HG03520 (cell line): ENCODE measurements around the gene HELB.

Source experiments
- ATAC-seq: cut with Tn5 transposase; IDR thresholded peaks from one replicate; pipeline ENCODE4 v1.9.1; 2021; ENCODE audit warnings: mild to moderate bottlenecking, moderate library complexity; ENCODE audit not compliant: unreplicated experiment

HELB gene

DNA sequence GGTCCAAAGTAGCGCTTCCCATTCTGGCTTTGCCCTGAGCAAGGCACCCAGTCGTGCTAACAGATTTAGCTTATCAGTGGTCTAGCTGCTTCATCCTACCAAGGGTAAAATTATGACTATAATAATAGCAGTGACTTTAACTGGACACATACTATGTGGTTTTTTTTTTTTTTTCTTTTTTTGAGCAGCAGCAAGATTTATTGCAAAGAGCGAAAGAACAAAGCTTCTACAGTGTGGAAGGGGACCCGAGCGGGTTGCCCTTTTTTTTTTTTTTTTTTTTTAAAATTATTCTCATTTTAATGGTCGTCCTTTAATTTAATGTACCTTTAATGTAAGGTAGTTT lies 505 bp downstream of the HELB start:
- no peak for ATAC-seq

DNA sequence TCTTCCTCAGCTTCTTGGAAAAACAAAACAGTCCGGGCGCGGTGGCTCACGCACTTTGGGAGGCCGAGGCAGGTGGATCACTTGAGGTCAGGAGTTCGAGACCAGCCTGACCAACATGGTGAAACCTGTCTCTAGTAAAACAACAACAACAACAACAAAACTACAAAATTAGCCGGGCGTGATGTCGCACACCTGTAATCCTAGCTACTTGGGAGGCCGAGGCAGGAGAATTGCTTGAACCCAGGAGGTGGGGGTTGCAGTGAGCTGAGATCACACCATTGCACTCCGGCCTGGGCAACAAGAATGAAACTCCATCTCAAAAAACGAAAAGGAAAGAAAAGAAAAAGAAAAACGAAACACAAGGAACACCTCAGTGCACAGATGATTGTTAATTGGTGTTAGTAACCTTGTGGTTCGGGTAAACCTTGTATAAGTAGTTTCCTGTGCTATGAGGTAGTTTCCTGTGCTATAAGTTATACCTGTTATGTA lies 1.1 kb downstream of the HELB start:
- peak; percentile 42 for ATAC-seq

DNA sequence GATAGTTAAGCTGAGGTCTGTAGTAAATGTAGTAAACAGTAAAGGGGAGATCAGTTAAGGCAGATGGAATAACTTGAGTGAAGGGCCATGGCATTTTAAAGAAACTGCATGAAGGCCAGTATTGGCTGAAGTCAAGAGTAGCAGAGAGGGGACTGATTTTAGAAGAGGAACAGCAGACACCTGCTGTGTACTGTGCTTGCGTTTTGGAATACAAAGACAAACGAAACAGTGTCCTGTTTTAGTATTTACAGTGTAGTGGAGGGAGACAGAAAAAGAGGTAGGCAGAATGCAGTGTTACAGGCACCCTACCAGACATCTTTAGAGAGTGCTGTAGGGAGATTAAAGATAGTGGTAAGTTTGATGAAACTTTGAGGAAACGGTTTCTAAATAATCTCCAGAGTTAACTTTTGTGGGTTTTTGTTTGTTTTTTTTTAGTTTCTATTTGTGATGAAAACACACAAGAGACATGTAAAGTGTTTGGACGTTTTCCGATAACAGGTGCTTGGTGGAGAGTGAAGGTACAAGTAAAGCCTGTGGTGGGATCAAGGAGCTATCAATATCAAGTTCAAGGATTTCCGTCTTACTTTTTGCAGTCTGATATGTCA lies 2.1 kb downstream of the HELB start:
- ATAC-seq, result no peak

DNA sequence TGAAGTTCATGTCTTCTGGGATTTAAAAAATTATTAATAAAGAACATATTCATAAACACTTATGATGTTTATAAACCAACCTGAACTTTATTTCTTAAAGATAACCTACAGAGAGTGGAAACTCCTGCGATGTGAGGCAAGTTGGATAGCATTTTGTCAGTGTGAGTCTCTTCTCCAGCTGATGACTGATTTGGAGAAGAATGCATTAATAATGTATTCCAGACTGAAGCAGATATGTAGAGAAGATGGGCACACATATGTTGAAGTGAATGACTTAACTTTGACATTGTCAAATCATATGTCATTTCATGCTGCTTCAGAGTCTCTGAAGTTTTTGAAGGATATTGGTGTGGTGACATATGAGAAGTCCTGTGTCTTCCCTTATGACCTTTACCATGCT lies 7.3 kb downstream of the HELB start:
- ATAC-seq, result no peak

DNA sequence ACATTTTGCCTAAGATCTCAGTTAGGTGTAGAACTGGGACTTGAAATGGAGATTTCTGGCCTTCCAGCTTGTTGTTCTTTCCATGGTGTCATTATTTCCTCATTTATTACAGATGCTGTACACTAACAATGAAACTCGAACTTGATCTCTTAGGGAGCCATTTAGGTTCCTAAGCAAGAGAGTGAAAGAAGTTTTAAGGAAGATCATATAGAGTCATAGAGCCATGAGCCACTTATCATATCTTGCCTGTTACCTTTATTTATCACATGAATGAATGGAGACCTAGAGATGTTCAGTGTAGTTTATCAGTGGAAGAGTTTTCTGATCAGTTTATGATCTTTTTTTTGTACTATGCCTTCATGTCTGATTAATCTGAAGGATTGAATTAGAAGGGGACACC lies 9.9 kb downstream of the HELB start:
- no peak for ATAC-seq

DNA sequence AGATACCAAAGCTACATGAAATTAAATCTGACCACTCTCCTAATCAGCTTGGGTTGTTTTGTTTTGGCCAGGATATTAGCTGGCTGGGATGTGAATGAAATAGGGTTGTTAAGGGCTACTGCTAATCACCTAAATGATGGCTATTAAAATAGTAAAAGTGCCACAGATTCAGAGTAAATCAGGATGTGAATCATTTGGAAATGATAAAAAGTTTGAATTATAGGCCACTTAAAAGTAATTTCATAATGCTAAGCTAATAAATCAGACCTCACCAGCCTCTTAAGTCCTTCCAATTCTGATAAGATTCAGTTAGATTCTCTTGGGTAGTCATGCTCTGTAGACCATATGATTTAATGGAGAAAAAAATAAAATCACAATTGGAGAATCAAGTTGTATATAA lies 12.0 kb downstream of the HELB start:
- ATAC-seq, result no peak

DNA sequence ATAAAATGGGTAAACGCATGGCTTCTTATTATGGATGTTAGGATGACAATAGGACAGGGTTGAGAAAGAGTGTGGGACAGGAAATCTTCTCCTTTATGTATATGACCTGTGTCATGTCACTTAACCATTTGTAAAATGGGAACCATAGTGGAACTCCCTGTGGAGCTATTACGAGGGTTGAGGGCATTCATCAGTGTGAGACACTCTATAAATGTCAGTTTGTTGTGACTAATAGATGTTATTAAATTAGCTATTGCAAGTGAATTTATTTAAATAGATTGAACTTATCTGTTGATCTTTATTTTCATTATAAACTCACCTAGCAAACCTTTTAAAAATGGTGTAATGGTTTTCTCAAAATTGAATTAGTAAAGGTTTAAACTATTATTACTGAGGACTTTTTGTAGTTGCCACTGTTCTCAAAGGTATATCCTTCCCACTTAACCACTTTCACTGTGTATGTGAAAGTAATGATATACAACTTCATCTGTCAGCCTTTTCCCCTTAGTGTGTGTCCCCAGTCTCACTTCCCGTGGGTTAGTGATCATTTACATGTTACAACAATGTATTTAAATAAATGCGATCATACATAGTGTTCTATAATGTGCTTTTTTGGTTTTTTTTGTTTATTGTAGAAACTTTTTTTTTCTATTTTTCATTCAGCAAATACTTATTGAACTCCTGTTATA lies 17.1 kb downstream of the HELB start:
- ATAC-seq, result no peak

DNA sequence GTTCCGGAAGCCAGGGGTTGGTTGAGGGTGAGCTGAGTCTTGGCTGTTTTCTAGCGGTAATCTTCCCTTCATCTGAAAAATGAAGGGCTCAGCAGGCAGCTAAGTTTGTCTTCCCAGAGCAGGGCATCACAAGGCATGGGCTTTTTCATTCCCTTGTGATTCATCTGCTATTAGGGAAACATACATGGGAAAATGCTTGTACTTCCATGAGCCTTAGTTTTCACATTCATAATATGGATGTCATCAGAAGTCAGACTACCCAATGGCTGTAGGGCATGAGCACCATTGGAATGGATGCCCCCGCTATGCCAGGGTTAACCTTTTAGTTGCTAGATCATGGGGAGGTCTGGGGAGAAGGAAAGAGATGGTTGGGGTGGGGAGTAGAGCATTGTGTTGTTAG lies 18.7 kb downstream of the HELB start:
- ATAC-seq, result no peak

DNA sequence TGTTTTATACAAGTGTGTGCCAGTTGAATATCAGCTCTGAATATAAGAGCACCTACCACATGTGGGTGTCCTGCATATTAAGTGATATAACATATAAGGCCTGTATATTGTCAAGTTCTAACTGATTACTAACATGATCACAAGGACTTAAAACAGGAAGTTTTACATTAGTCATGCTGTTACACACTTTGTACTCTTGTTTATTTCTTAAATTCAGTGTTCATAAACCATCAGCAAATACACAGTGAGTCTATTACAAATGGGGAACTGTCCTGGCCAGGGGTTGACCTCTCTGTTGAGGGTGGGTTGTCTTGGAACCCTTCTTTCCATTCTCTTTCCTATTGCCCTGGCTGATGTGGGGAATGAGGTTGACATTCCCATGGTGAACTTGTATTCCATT lies 19.1 kb downstream of the HELB start:
- no peak for ATAC-seq

DNA sequence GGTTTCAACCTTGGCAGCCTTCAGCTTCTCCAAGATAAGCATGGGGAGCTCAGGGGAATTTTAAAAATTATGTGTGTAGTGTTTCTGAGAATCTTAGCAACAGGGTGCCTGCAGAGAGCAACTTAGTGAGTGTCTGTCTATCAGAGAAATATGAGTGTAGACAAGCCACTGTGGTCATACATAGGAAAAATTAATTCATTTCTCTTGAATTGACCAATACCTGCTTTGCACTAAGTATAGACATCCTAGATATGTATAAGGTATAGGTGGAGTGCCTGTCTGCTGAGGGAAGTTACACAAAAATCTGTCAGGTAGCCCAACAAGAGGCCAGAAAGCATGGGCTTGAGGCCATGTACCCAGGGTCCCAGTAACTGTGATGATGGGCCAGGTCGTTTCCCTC lies 20.7 kb downstream of the HELB start:
- no peak for ATAC-seq

DNA sequence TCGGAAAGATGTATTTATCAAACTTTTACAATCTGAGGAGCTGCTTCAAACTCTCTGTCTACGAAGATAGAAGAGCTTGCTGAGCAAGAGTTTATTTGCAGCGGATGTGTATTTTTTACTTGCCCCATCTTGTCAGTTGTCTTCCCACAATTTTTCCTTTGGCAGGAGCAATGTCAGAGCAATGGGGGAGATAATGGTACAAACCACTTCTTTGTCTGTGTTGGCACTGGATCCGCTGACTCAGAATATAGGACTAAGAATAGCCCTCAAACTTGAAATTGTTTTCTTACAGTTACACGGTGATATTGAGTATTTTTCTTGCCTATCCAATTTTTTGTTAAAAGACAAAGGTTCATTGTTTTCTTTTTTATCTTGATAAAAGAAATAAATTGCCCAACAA lies 27.6 kb downstream of the HELB start:
- no peak for ATAC-seq

DNA sequence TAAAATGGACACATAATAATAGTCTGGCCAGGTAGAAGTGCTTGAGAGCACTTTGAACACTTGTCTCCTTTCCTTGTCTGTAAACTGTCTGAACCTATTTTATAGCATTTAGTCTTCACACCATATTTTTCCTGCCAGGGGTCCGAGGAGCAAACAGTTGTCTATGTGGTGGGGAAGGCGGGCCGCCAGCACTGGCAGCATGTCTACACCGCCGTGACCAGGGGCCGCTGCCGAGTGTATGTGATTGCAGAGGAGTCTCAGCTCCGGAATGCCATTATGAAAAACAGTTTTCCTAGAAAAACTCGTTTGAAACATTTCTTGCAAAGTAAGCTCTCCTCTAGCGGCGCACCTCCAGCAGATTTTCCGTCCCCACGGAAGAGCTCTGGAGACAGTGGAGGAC lies 28.7 kb downstream of the HELB start:
- no peak for ATAC-seq

DNA sequence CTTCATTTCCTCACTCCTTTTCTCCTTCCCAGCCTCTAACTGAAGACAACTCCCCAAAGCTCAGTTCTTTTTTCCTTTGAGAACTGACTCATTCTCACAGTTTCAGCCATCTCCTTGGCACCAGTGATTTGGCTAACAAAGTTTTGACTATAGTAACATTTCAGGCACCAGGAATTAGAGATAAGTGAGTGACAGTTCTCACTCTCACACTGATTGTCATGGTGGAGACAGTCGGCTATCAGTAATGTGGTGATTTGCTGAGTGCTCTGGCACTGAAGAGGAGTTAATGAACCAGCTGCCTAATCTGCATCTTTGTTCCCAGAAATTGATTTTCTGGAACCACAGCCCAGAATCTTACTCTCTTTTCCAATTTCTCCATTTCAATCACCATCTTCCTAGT lies 29.5 kb downstream of the HELB start:
- no peak for ATAC-seq

DNA sequence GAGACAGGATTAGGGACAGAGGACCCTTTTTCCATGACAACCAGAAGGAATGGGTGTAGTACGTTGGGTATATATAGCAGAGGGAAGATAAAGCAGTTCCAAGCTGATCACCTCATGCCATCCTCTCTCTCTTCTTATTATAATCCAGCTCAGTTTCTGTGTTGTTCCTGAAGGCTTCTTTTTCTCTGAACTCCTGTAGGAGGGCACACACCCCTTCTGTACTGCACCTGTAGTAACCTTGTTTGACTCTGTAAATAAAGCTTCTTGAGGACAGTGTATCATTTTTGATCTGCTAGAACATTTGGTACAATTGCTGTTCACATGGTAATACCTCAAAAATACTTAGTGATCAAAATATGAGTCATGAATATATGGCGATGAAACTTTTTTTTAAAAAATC lies 33.5 kb downstream of the HELB start:
- no peak for ATAC-seq

DNA sequence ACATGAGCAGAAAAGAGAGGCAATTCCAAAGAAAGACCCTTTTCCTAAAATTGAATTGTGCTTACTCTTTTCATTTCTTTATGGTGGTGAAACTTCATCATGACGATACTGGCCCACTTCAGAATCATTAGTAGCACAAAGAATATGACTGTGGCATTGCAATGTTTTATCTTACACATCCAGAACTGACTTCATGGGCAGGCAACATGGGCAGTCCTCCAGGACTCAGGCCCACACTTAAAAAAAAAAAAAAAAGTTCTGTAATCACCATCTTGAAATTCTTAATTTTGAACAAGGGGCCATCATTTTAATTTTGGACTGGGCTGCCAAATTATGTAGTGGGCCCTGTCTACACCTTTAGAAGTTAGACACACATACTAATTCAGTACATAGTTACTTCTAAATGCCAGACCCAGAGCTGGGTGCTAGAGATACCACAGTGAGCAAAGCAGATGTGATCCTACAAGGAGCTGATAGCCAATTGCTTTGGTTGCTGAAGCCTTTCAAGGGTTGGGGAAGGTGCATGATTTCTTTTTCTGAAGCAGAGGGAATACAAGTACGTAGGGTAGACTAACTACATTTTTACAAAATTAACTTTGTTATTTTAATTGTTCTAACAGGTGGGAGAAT lies 35.2 kb downstream of the HELB start:
- ATAC-seq, result no peak

DNA sequence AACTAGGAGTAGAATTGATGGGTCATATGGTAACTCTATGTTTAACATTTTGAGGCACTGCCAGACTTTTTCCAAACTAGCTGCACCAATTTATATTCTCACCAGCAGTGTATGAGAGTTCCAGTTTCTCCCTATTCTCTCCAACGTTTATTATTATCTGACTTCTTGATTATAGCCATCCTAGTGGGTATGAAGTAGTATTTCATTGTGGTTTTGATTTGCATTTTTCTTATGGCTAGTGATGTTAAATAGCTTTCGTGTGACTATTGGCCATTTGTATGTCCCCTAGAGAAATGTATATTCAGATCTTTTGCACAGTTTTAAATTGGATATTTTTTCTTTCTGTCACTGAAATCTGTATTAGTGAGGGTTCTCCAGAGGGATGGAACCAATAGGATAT lies 37.8 kb downstream of the HELB start:
- ATAC-seq, result no peak

DNA sequence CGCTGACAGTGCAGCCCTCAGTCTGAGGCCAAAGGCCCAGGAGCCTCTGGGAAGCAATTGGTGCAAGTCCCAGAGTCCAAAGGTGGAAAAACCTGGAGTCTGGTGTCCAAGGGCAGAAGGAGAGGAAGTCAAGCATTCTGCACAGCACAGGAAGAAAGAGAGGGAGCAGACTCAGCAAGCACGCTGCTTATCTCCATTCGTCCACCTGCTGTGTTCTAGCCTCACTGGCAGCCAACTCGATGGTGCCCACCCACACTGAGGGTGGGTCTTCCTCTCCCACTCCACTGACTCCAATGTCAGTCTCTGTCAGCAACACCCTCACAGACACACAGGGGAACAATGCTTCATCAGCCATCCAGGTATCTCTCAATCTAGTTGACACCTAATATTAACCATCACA lies 38.8 kb downstream of the HELB start:
- no peak for ATAC-seq

DNA sequence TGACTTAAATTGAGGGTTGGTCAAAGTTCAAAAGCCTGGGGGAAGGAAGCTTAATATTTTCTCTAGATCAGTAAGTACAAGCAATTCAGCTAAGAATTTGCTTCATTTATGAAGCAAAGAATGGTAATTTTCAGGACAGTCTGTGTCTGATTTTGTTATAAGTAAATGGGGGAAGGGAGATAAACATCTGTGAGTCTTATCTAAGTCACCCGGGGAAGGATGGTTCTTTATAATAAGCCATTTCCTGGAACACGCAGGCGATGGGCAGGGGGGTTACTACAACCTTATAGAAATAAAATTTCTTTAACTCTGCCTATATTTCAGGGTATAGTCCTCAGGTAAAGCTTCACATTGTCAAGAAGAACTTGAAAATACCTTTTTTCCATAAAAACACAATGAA lies 42.9 kb downstream of the HELB start:
- no peak for ATAC-seq

DNA sequence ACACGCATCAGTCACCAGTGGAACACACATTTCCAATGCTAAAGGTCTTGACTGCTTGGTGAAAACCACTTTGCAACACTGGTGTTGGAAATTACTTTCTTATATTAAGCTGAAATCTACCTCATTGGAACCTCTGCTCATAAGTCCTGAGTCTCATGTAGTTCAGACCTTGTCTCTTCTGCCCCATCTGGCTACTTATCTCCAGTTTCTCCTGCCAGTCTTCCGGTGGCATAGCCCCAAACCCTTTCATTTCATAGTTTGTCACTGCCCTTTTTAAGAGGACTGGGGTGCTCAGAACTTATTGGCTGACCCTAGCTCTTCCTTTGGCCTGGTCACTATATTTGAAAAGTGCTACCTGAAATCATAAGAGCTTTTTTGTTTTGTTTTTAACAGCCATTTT lies 43.7 kb downstream of the HELB start:
- ATAC-seq, result no peak

DNA sequence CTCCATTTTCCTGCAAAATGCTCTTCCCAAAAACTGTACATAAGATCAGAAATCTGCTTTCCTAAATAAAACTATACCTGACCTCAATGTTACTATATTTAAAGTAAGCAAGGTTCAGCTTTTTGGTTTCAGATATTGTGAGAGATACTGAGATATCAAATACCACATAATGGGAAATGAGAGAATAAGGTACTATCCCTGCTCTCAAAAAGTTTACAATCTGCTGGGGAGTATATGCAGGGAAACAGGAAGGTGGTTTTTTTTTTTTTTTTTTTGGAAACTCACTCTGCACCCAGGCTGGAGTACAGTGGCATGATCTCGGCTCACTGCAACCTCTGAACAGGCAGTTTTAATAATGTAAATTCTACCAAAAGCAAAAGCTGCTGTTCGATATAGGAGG lies 49.0 kb downstream of the HELB start:
- no peak for ATAC-seq

DNA sequence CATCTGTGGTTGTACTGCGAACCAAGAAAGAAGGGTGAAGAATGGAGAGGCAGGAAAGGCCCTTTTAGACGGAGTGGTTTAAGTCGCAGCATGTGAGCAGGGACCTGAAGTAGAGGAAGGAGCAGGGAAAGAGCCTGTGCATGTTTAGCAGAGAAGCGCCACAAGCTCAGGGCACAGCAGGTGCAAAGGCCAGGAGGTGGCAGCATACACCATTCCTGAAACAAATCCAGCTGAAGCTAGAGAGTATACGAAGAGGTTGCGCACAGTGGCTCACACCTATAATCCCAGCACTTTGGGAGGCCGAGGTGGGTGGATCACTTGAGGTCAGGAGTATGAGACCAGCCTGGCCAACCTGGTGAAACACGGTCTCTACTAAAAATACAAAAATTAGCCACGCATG lies 49.9 kb downstream of the HELB start:
- ATAC-seq, result no peak

DNA sequence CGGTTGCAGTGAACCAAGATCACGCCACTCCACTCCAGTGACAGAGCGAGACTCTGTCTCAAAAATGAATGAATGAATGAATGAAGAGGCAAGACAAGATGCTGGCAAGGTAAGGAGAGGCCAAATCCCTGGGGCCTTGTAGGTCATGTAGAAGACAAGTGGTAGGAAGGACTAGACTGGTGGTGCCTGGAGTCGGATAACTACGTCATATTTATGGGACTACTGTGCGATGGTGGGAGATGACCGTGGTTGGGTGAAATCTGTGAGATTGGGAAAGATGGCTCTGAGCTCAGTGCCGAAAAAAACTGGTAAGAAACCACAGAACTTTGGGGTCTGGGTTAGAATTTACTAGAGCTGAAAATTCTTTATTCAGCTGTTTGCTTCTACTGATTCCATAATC lies 50.6 kb downstream of the HELB start:
- no peak for ATAC-seq

DNA sequence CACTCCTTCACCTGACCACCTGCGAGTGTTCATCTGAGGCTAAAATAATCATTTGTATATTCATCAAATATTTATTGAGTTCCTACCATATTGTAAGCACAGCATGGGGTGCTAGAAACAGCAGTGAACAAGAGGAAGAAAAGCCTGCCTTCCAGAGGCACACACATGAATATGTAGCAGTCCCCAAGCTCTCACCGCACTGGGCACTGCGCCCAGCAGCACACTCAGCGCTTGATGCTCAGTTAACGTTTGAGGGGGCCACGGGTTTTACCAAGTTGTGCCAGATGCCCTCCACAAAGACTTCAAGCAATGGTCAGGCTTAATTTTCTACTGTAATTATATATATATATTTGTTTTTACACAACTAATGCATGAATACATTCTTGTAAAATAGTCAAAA lies 52.0 kb downstream of the HELB start:
- no peak for ATAC-seq
